Measurements from ENCODE around the gene AOX1.

Gene AOX1

DNA sequence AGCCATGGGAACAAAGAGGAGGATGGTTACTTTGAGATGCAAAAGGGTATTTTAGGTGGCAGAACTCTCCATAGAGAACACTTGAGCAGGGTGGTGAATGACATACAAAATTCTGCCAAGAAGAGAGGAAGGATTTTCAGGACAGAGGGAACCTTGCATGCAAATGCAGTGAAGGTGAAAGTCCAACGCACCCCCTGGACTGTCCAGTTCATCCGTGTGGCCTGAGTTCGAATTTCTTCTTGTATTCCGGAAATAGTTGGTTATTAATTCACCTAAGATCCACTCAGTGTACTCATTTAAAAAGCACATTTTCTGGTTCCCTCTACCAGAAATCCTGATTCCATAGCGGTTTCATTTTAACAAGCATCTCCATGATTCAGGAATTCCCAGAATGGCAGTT is 5.5 kb downstream of the AOX1 start:
- no peaks in the 10 kb centered on the region for H3K9me3 ChIP-seq (replicated peaks; ENCODE audit: insufficient read depth, low read length)
- no peaks in the 10 kb centered on the region for H3K36me3 ChIP-seq (replicated peaks; ENCODE audit: insufficient read depth, low read length)
- no peaks in the 10 kb centered on the region for H3K9me2 ChIP-seq (replicated peaks; ENCODE audit: insufficient read depth, low read length)
- H3F3A ChIP-seq (ENCODE audit: insufficient read depth, low read length) = no peaks in the 10 kb centered on the region
- no peak for DNase-seq
- no peak overlapping the region for H3K4me3 ChIP-seq (ENCODE audit: low read length)
- H3K4me1 ChIP-seq (ENCODE audit: low read length) = no peaks in the 10 kb centered on the region
- H4K20me1 ChIP-seq (ENCODE audit: insufficient read depth, low read length) = no peaks in the 10 kb centered on the region
- no peak overlapping the region for H3K9ac ChIP-seq (ENCODE audit: low read length)
- H3K4me2 ChIP-seq (ENCODE audit: low read depth, low read length) = no peak overlapping the region
- H3K27me3 ChIP-seq (replicated peaks; ENCODE audit: insufficient read depth, low read length) = no peaks in the 10 kb centered on the region
- TF ChIP-seq EZH2phosphoT487 (IDR thresholded peaks at IDR 0.05; ENCODE audit: low read length) = no peak
- TF ChIP-seq, protein P1, sequence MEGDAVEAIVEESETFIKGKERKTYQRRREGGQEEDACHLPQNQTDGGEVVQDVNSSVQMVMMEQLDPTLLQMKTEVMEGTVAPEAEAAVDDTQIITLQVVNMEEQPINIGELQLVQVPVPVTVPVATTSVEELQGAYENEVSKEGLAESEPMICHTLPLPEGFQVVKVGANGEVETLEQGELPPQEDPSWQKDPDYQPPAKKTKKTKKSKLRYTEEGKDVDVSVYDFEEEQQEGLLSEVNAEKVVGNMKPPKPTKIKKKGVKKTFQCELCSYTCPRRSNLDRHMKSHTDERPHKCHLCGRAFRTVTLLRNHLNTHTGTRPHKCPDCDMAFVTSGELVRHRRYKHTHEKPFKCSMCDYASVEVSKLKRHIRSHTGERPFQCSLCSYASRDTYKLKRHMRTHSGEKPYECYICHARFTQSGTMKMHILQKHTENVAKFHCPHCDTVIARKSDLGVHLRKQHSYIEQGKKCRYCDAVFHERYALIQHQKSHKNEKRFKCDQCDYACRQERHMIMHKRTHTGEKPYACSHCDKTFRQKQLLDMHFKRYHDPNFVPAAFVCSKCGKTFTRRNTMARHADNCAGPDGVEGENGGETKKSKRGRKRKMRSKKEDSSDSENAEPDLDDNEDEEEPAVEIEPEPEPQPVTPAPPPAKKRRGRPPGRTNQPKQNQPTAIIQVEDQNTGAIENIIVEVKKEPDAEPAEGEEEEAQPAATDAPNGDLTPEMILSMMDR (IDR thresholded peaks at IDR 0.05; ENCODE audit: low read length) = no peak
- no peak for TF ChIP-seq EZH2 (optimal IDR thresholded peaks at IDR 0.05; ENCODE audit: low read depth, low read length)
- no peak overlapping the region for H2AFZ ChIP-seq (ENCODE audit: low read length)
- H3K79me2 ChIP-seq (ENCODE audit: low read length) = no peaks in the 10 kb centered on the region
- H3K27ac ChIP-seq (ENCODE audit: low read length) = no peak overlapping the region

DNA sequence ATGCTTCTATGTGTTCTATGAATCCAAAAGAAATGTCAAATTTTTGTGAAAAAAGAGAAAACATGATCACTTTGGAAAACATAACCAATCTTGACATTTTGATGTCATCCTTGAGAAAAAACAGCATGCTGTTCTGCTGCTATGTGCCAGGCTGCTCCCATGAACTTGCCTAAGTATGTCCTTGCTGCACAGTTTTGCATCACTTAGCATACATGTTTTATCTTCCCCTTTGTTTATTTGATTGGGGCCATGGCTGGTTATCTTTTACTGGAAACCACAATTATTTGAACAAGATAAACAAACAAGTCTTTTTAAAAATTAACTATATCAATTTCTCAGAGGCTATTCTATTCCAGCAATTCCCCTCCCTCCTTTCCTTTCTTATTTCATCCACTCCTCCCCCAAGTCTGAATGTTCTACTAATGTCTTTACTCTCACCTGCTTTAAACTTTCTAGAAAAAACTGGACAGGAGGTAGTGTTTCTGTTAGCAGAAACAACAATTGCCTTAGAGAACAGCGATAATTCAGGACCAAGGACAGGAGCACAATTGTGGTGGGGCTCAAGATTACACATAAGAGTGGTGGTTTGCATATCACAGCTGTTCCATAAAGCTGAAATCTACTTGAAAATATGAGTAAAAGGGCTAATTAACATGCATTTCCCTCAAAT is 6.7 kb downstream of the AOX1 start:
- no peak overlapping the region for H2AFZ ChIP-seq (ENCODE audit: low read length)
- no peak overlapping the region for H3K27ac ChIP-seq (ENCODE audit: low read length)
- no peaks in the 10 kb centered on the region for H4K20me1 ChIP-seq (ENCODE audit: insufficient read depth, low read length)
- no peak for DNase-seq
- H3K4me2 ChIP-seq (ENCODE audit: low read depth, low read length) = no peak overlapping the region
- H3K4me3 ChIP-seq (ENCODE audit: low read length) = no peak overlapping the region
- H3K36me3 ChIP-seq (replicated peaks; ENCODE audit: insufficient read depth, low read length) = no peaks in the 10 kb centered on the region
- no peaks in the 10 kb centered on the region for H3K9me3 ChIP-seq (replicated peaks; ENCODE audit: insufficient read depth, low read length)
- no peaks in the 10 kb centered on the region for H3K27me3 ChIP-seq (replicated peaks; ENCODE audit: insufficient read depth, low read length)
- H3K9ac ChIP-seq (ENCODE audit: low read length) = no peak overlapping the region
- no peaks in the 10 kb centered on the region for H3K4me1 ChIP-seq (ENCODE audit: low read length)
- no peaks in the 10 kb centered on the region for H3K79me2 ChIP-seq (ENCODE audit: low read length)
- no peaks in the 10 kb centered on the region for H3K9me2 ChIP-seq (replicated peaks; ENCODE audit: insufficient read depth, low read length)
- TF ChIP-seq EZH2 (optimal IDR thresholded peaks at IDR 0.05; ENCODE audit: low read depth, low read length) = no peak
- TF ChIP-seq, protein P1 (IDR thresholded peaks at IDR 0.05; ENCODE audit: low read length) = no peak
- no peak for TF ChIP-seq EZH2phosphoT487 (IDR thresholded peaks at IDR 0.05; ENCODE audit: low read length)
- H3F3A ChIP-seq (ENCODE audit: insufficient read depth, low read length) = no peaks in the 10 kb centered on the region

DNA sequence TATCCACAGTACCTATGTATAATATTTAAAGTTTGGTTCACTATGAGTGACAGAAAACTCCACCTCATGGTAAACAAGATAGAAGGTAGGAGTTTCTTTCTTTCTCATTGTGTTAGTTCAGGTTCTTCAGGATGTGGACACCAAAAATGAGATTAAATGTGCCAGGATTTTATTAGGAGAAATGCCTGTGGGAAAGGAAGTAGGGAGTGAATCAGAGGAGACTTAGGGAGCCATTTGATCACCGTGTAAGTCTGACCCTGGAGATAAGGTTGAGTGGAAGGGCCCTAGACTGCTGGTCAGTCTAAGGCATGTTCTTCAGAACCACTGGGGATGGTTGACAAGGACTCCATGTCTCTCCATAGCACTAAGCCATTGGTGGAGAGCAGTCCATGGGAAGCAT is 8.1 kb downstream of the AOX1 start:
- Histone ChIP-seq H3K27ac (ENCODE audit: low read length) (no peak overlapping the region), H3K27me3 (replicated peaks; ENCODE audit: insufficient read depth, low read length) (no peaks in the 10 kb centered on the region), H3K4me1 (ENCODE audit: low read length) (no peaks in the 10 kb centered on the region), H3K79me2 (ENCODE audit: low read length) (no peaks in the 10 kb centered on the region), H2AFZ (ENCODE audit: low read length) (no peak overlapping the region), H4K20me1 (ENCODE audit: insufficient read depth, low read length) (no peaks in the 10 kb centered on the region), H3K9ac (ENCODE audit: low read length) (no peak overlapping the region), H3K9me3 (replicated peaks; ENCODE audit: insufficient read depth, low read length) (no peaks in the 10 kb centered on the region), H3K4me2 (ENCODE audit: low read depth, low read length) (peak overlapping the region; percentile 23; the same call in 1 of the 2 replicates), H3K36me3 (replicated peaks; ENCODE audit: insufficient read depth, low read length) (no peaks in the 10 kb centered on the region), H3F3A (ENCODE audit: insufficient read depth, low read length) (no peaks in the 10 kb centered on the region), H3K9me2 (replicated peaks; ENCODE audit: insufficient read depth, low read length) (no peaks in the 10 kb centered on the region), H3K4me3 (ENCODE audit: low read length) (no peak overlapping the region)
- TF ChIP-seq EZH2 (optimal IDR thresholded peaks at IDR 0.05; ENCODE audit: low read depth, low read length) (no peak), EZH2phosphoT487 (IDR thresholded peaks at IDR 0.05; ENCODE audit: low read length) (no peak)
- TF ChIP-seq, protein P1 (IDR thresholded peaks at IDR 0.05; ENCODE audit: low read length) = no peak
- DNase-seq = no peak

Measured in MM.1S (cell line).